Measurements from ENCODE around the gene LILRB2. TPM values are rescaled to one million over a fixed set of nuclear protein-coding genes. Genes with fewer than 3 reads are reported as not detected.

Gene LILRB2
- total RNA-seq, 1 experiment from 2014 or later, result not detected

- no peak overlapping the region for H2AFZ ChIP-seq (ENCODE audit: low read depth, low read length, poor library complexity, severe bottlenecking)
- H3K9me2 ChIP-seq (ENCODE audit: insufficient read depth), result no peaks in the 10 kb centered on the region
- ChIA-PET CTCF (no interaction called here), RAD21 (ENCODE audit: low non-redundant PET in 1 of 2, low total read pairs in 2 of 2, uncharacterized antibody in 2 of 2, unreplicated experiment in 2 of 2) (no interaction called here), POLR2A (no interaction called here)
- H3K4me1 ChIP-seq (ENCODE audit: control insufficient read depth in 1 of 2, insufficient read depth in 2 of 2, low read length in 2 of 2), result no peaks in the 10 kb centered on the region
- no peak overlapping the region for H3K9ac ChIP-seq (ENCODE audit: low read length)
- ATAC-seq (no peak), DNase-seq (ENCODE audit: low read depth, low spot score) (no peak)
- H3K9me3 ChIP-seq (ENCODE audit: control insufficient read depth in 1 of 2, insufficient read depth in 1 of 2, low read depth in 1 of 2, low read length in 2 of 2), result peaks cover 0 to 6% of the 10 kb centered on the region in 2 experiments; a peak in 2 of 4 replicates
- H3K36me3 ChIP-seq (ENCODE audit: control insufficient read depth in 1 of 2, insufficient read depth in 2 of 2, low read length in 2 of 2), result no peaks in the 10 kb centered on the region
- no peak overlapping the region for H3K4me3 ChIP-seq (replicated peaks in 1 of 2; ENCODE audit: low read depth in 1 of 2, low read length in 2 of 2)
- H3K27me3 ChIP-seq (ENCODE audit: insufficient read depth, low read length), result no peaks in the 10 kb centered on the region
- no peak overlapping the region for H3K27ac ChIP-seq (ENCODE audit: low read depth, low read length)
- H4K20me1 ChIP-seq (ENCODE audit: insufficient read depth), result no peaks in the 10 kb centered on the region
- H3K79me2 ChIP-seq (ENCODE audit: insufficient read depth, low read length), result no peaks in the 10 kb centered on the region
- TF ChIP-seq ZFX (IDR thresholded peaks at IDR 0.05) (no peak), YY1 (IDR thresholded peaks at IDR 0.05; ENCODE audit: extremely low read depth, insufficient replicate concordance, low read depth, low read length) (no peak), ATF3 (IDR thresholded peaks at IDR 0.05) (no peak), CEBPB (IDR thresholded peaks at IDR 0.05; ENCODE audit: low read depth) (no peak), ZNF274 (IDR thresholded peaks at IDR 0.05; ENCODE audit: low read depth, low read length) (no peak)
- no peak overlapping the region for H3K4me2 ChIP-seq (ENCODE audit: low read length)
- intact Hi-C loops (cut with micrococcal nuclease), result no loop called here
- BruUV-seq (replicated peaks), result no TSS peak
These were observed 39.2 kb upstream of the LILRB2 start for GRCh38 chr19:54319892-54320670.

GRCh38 chr19:54319049-54319448 is 38.1 kb upstream of the LILRB2 start:
- DNase-seq (ENCODE audit: low read depth, low spot score) (no peak), ATAC-seq (no peak)
- RAD21 ChIA-PET (ENCODE audit: low non-redundant PET in 1 of 2, low total read pairs in 2 of 2, uncharacterized antibody in 2 of 2, unreplicated experiment in 2 of 2), result no interaction called here
- TF ChIP-seq ZBTB33 (IDR thresholded peaks at IDR 0.05; ENCODE audit: extremely low read depth, insufficient replicate concordance, low read length) (no peak), REST (IDR thresholded peaks at IDR 0.05; ENCODE audit: low read depth) (no peak), FOSL1 (IDR thresholded peaks at IDR 0.05; ENCODE audit: low read depth) (no peak), POLR2A (IDR thresholded peaks at IDR 0.05; ENCODE audit: borderline replicate concordance, extremely low read depth, insufficient read depth, insufficient read length) (no peak)
- Histone ChIP-seq H3K9ac (ENCODE audit: low read length) (no peak overlapping the region), H3K27me3 (ENCODE audit: insufficient read depth, low read length) (no peaks in the 10 kb centered on the region), H3K4me1 (ENCODE audit: control insufficient read depth in 1 of 2, insufficient read depth in 2 of 2, low read length in 2 of 2) (no peaks in the 10 kb centered on the region), H2AFZ (ENCODE audit: low read depth, low read length, poor library complexity, severe bottlenecking) (no peak overlapping the region), H3K4me3 (replicated peaks in 1 of 2; ENCODE audit: low read depth in 1 of 2, low read length in 2 of 2) (no peak overlapping the region), H3K9me3 (ENCODE audit: control insufficient read depth in 1 of 2, insufficient read depth in 1 of 2, low read depth in 1 of 2, low read length in 2 of 2) (peaks cover 0 to 6% of the 10 kb centered on the region in 2 experiments; a peak in 2 of 4 replicates), H3K9me2 (ENCODE audit: insufficient read depth) (no peaks in the 10 kb centered on the region), H3K4me2 (ENCODE audit: low read length) (no peak overlapping the region), H4K20me1 (ENCODE audit: insufficient read depth) (no peaks in the 10 kb centered on the region), H3K79me2 (ENCODE audit: insufficient read depth, low read length) (no peaks in the 10 kb centered on the region), H3K27ac (ENCODE audit: low read depth, low read length) (no peak overlapping the region), H3K36me3 (ENCODE audit: control insufficient read depth in 1 of 2, insufficient read depth in 2 of 2, low read length in 2 of 2) (no peaks in the 10 kb centered on the region)
- BruUV-seq (replicated peaks), result no TSS peak
- CTCF ChIA-PET, result no interaction called here
- intact Hi-C loops (cut with micrococcal nuclease), result no loop called here
- POLR2A ChIA-PET, result no interaction called here

Data from HCT116 (cell line).